C4-2B (cell line): Measurements from ENCODE around the gene PXYLP1.

Experiments used
- H3K27ac ChIP-seq: fragments of 450-650 bp; 2 replicates; pipeline ENCODE4 v1.5.1; 2017
- CTCF ChIP-seq: fragments of 450-650 bp; conservative IDR thresholded peaks from 2 replicates; pipeline ENCODE4 v1.5.1; 2017; ENCODE audit warnings: mild to moderate bottlenecking
- ZFX ChIP-seq: fragments of 450-650 bp; IDR thresholded peaks from 2 replicates; pipeline ENCODE4 v1.6.1; 2017

Gene PXYLP1

GRCh38 chr3:141242377-141243092 is 10.9 kb downstream of the PXYLP1 start:
- H3K27ac ChIP-seq = no peak overlapping the region
- TF ChIP-seq CTCF (no peak), ZFX (no peak)

- TF ChIP-seq CTCF (no peak), ZFX (no peak)
- no peak overlapping the region for H3K27ac ChIP-seq
These were observed 11.7 kb downstream of the PXYLP1 start for GRCh38 chr3:141243271-141243707.

- H3K27ac ChIP-seq = no peak overlapping the region
- TF ChIP-seq CTCF (no peak), ZFX (no peak)
These were observed 14.8 kb downstream of the PXYLP1 start for GRCh38 chr3:141246224-141246957.

GRCh38 chr3:141246958-141247301 is 15.3 kb downstream of the PXYLP1 start:
- no peak for TF ChIP-seq ZFX
- TF ChIP-seq CTCF = no peak
- H3K27ac ChIP-seq = no peak overlapping the region

- TF ChIP-seq ZFX = no peak
- TF ChIP-seq CTCF = no peak
- H3K27ac ChIP-seq = no peak overlapping the region
These were observed 16.4 kb downstream of the PXYLP1 start for GRCh38 chr3:141248064-141248463.

- TF ChIP-seq ZFX (no peak), CTCF (no peak)
- H3K27ac ChIP-seq = no peak overlapping the region
These were observed 17.4 kb downstream of the PXYLP1 start for GRCh38 chr3:141249041-141249440.

- H3K27ac ChIP-seq = no peak overlapping the region
- TF ChIP-seq CTCF (no peak), ZFX (no peak)
These were observed 18.7 kb downstream of the PXYLP1 start for GRCh38 chr3:141250342-141250741.
